H9 (cell line): Measurements from ENCODE around the gene RNF41. TPM values are rescaled to one million over a fixed set of nuclear protein-coding genes. Genes with fewer than 3 reads are reported as not detected.

ENCODE experiments used
- DNase-seq: peaks from one replicate; pipeline ENCODE4 v3.0.0-alpha.2; 2017
- H2AFZ ChIP-seq: one replicate; pipeline ENCODE4 v1.6.1; 2013; ENCODE audit warnings: mild to moderate bottlenecking, low read length, control low read depth, moderate library complexity
- H2AK5ac ChIP-seq: 2 replicates; pipeline ENCODE4 v1.6.1; 2013; ENCODE audit warnings: low read length, control low read depth, mixed read lengths; ENCODE audit not compliant: insufficient read length
- H2BK120ac ChIP-seq: one replicate; pipeline ENCODE4 v1.6.1; 2013; ENCODE audit warnings: low read depth, mild to moderate bottlenecking, low read length, control low read depth, inconsistent platforms; ENCODE audit not compliant: poor library complexity, severe bottlenecking
- H2BK12ac ChIP-seq: 2 replicates; pipeline ENCODE4 v1.6.1; 2013; ENCODE audit warnings: low read length, control low read depth, mixed read lengths, low read depth; ENCODE audit not compliant: insufficient read length
- H2BK15ac ChIP-seq: 2 replicates; pipeline ENCODE4 v1.6.1; 2013; ENCODE audit warnings: low read depth, low read length, control low read depth
- H2BK20ac ChIP-seq: one replicate; pipeline ENCODE4 v1.6.1; 2013; ENCODE audit warnings: low read depth, mild to moderate bottlenecking, low read length, control low read depth, inconsistent platforms; ENCODE audit not compliant: poor library complexity, severe bottlenecking
- H2BK5ac ChIP-seq: 2 replicates; pipeline ENCODE4 v1.6.1; 2013; ENCODE audit warnings: low read length, control low read depth, mixed read lengths; ENCODE audit not compliant: insufficient read length
- H3K14ac ChIP-seq: 2 replicates; pipeline ENCODE4 v1.6.1; 2013; ENCODE audit warnings: low read length, control low read depth; ENCODE audit not compliant: insufficient read depth
- H3K18ac ChIP-seq: 2 replicates; pipeline ENCODE4 v1.6.1; 2013; ENCODE audit warnings: low read depth, mild to moderate bottlenecking, mixed read lengths, low read length, control low read depth; ENCODE audit not compliant: insufficient read length
- H3K23ac ChIP-seq: 2 replicates; pipeline ENCODE4 v1.6.1; 2013; ENCODE audit warnings: low read length, control low read depth, mixed read lengths, low read depth; ENCODE audit not compliant: insufficient read length
- H3K23me2 ChIP-seq: 2 replicates; pipeline ENCODE4 v1.6.1; 2013; ENCODE audit warnings: low read depth, mild to moderate bottlenecking, mixed read lengths, low read length, control low read depth; ENCODE audit not compliant: insufficient read length, poor library complexity, severe bottlenecking
- H3K27ac ChIP-seq: 2 replicates; pipeline ENCODE4 v1.5.1; 2013; ENCODE audit warnings: low read length, control low read depth, mixed read lengths, low read depth; ENCODE audit not compliant: insufficient read length
- H3K27me3 ChIP-seq: 2 replicates; pipeline ENCODE4 v1.6.1; 2013; ENCODE audit warnings: low read length, control low read depth, inconsistent platforms; ENCODE audit not compliant: insufficient read depth
- H3K4ac ChIP-seq: 2 replicates; pipeline ENCODE4 v1.6.1; 2013; ENCODE audit warnings: low read depth, mild to moderate bottlenecking, control low read depth, inconsistent platforms, low read length, moderate library complexity
- H3K4me1 ChIP-seq: 2 replicates; pipeline ENCODE4 v1.6.1; 2013; ENCODE audit warnings: low read length, control low read depth, inconsistent platforms; ENCODE audit not compliant: insufficient read depth
- H3K4me2 ChIP-seq: 2 replicates; pipeline ENCODE4 v1.6.1; 2013; ENCODE audit warnings: low read length, control low read depth, mixed read lengths; ENCODE audit not compliant: insufficient read length, insufficient read depth
- H3K56ac ChIP-seq: 2 replicates; pipeline ENCODE4 v1.6.1; 2013; ENCODE audit warnings: low read depth, mild to moderate bottlenecking, mixed read lengths, low read length, control low read depth; ENCODE audit not compliant: insufficient read length
- H3K79me1 ChIP-seq: 2 replicates; pipeline ENCODE4 v1.6.1; 2013; ENCODE audit warnings: low read depth, mild to moderate bottlenecking, moderate library complexity, low read length, control low read depth, inconsistent platforms; ENCODE audit not compliant: insufficient read depth, poor library complexity, severe bottlenecking
- H3K79me2 ChIP-seq: 2 replicates; pipeline ENCODE4 v1.6.1; 2013; ENCODE audit warnings: low read length, control low read depth, inconsistent platforms; ENCODE audit not compliant: insufficient read depth
- H3K9ac ChIP-seq: 2 replicates; pipeline ENCODE4 v1.6.1; 2013; ENCODE audit warnings: low read length, control low read depth, mixed read lengths; ENCODE audit not compliant: insufficient read length; ENCODE audit errors: extremely low read depth
- H3K9me3 ChIP-seq: one replicate; pipeline ENCODE4 v1.6.1; 2013; ENCODE audit warnings: low read depth, low read length, inconsistent platforms; ENCODE audit not compliant: control insufficient read depth
- H3T11ph ChIP-seq: one replicate; pipeline ENCODE4 v1.6.1; 2013; ENCODE audit warnings: mild to moderate bottlenecking, low read length, control low read depth, inconsistent platforms
- H4K20me1 ChIP-seq: one replicate; pipeline ENCODE4 v1.6.1; 2013; ENCODE audit not compliant: control insufficient read depth, insufficient read length, insufficient read depth
- H4K5ac ChIP-seq: 2 replicates; pipeline ENCODE4 v1.6.1; 2013; ENCODE audit warnings: low read depth, mild to moderate bottlenecking, mixed read lengths, low read length, control low read depth; ENCODE audit not compliant: insufficient read length
- H4K8ac ChIP-seq: replicated peaks from 2 replicates; pipeline ENCODE4 v1.6.1; 2013; ENCODE audit warnings: low read length, control low read depth, mixed read lengths, low read depth; ENCODE audit not compliant: insufficient read length
- H4K91ac ChIP-seq: 2 replicates; pipeline ENCODE4 v1.6.1; 2013; ENCODE audit warnings: low read depth, mild to moderate bottlenecking, moderate library complexity, mixed read lengths, low read length, control low read depth; ENCODE audit not compliant: insufficient read length
- H3K27ac Mint-ChIP-seq, 3 experiments: 2 replicates in 2 of 3; 3 replicates in 1 of 3; pipeline ENCODE4 v1.8.0; 2020 to 2021; ENCODE audit warnings: mixed read lengths in 3 of 3, mild to moderate bottlenecking in 1 of 3, moderate library complexity in 1 of 3
- H3K27me3 Mint-ChIP-seq: 2 replicates; pipeline ENCODE4 v1.8.0; 2021; ENCODE audit warnings: low read depth, mild to moderate bottlenecking, moderate library complexity, mixed read lengths
- H3K36me3 Mint-ChIP-seq, 3 experiments: 2 replicates in 2 of 3; 3 replicates in 1 of 3; pipeline ENCODE4 v1.8.0; 2020 to 2021; ENCODE audit warnings: low read depth in 3 of 3, mixed read lengths in 3 of 3; ENCODE audit not compliant: insufficient read depth in 1 of 3
- H3K4me1 Mint-ChIP-seq, 2 experiments: 2 replicates each; pipeline ENCODE4 v1.8.0; 2020; ENCODE audit warnings: mixed read lengths in 2 of 2
- H3K4me3 Mint-ChIP-seq, 2 experiments: 2 replicates in 1 of 2; 3 replicates in 1 of 2; pipeline ENCODE4 v1.8.0; 2020 to 2021; ENCODE audit warnings: mild to moderate bottlenecking in 2 of 2, mixed read lengths in 2 of 2, moderate library complexity in 1 of 2
- H3K9me3 Mint-ChIP-seq, 2 experiments: 2 replicates in 1 of 2; 3 replicates in 1 of 2; pipeline ENCODE4 v1.8.0; 2020; ENCODE audit warnings: mild to moderate bottlenecking in 2 of 2, mixed read lengths in 2 of 2, moderate library complexity in 1 of 2
- WGBS: extraction: QIAGEN DNeasy Blood & Tissue Kit; methylation state at CpG from one replicate; pipeline ENCODE4 v1.1.7; 2013; ENCODE audit warnings: missing lambda C conversion rate, low lambda C conversion rate, mixed read lengths; ENCODE audit not compliant: insufficient read length; ENCODE audit errors: extremely low coverage; 5-methylcytosine and 5-hydroxymethylcytosine counted together
- total RNA-seq: library from RNA; stranded (reverse); gene quantifications from 2 replicates; pipeline ENCODE4 v1.2.1, GENCODE V29; 2021
- TF ChIP-seq, protein P1 (sequence below): fragments of 200-600 bp; sonication (generic); conservative IDR thresholded peaks from 3 replicates; pipeline ENCODE4 v1.8.0; 2021; ENCODE audit warnings: antibody characterized with exemption, mild to moderate bottlenecking

The RNF41 gene
- total RNA-seq, 1 experiment from 2014 or later: 60.8 TPM

DNA sequence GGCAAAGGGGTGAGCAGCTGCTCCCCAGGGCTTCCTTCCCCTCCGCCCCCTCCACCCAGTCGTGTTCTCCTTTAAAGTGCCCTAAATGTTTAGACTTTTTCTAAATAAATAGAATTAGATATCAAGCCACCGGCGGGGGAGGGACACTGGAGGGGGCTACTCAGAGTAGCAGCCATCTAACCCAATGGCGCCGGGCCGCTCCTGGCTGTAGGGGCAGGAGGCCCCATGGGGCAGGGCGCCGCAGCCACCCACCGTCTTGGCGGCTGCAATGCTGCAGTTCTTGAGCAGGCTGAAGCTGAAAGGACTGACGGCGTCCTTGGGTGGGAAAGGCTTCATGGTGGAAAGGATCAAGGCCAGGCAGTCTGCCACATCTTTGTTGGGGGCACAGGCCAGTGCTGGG is 21.3 kb upstream of the RNF41 start:
- H2BK15ac ChIP-seq: no peak overlapping the region
- TF ChIP-seq, protein P1, sequence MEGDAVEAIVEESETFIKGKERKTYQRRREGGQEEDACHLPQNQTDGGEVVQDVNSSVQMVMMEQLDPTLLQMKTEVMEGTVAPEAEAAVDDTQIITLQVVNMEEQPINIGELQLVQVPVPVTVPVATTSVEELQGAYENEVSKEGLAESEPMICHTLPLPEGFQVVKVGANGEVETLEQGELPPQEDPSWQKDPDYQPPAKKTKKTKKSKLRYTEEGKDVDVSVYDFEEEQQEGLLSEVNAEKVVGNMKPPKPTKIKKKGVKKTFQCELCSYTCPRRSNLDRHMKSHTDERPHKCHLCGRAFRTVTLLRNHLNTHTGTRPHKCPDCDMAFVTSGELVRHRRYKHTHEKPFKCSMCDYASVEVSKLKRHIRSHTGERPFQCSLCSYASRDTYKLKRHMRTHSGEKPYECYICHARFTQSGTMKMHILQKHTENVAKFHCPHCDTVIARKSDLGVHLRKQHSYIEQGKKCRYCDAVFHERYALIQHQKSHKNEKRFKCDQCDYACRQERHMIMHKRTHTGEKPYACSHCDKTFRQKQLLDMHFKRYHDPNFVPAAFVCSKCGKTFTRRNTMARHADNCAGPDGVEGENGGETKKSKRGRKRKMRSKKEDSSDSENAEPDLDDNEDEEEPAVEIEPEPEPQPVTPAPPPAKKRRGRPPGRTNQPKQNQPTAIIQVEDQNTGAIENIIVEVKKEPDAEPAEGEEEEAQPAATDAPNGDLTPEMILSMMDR: no peak
- WGBS: no CpG with 5 or more reads among the region's 13 CpGs

More for the DNA sequence above, 21.3 kb upstream of the RNF41 start:
- no peak overlapping the region for H2AFZ ChIP-seq
- H3T11ph ChIP-seq: no peak overlapping the region
- Mint-ChIP-seq H3K4me1 (0 out of 4 replicates have a peak, but pooled peaks cover 0 to 5% of the 10 kb centered on the region in 2 experiments), H3K9me3 (no peaks in the 10 kb centered on the region), H3K4me3 (no peak overlapping the region), H3K36me3 (peaks cover 57 to 76% (median 75%) of the 10 kb centered on the region in 3 experiments), H3K27me3 (no peaks in the 10 kb centered on the region), H3K27ac (no peak overlapping the region)
- no peak overlapping the region for H2BK5ac ChIP-seq
- no peaks in the 10 kb centered on the region for H3K79me2 ChIP-seq
- no peak overlapping the region for H3K4me2 ChIP-seq
- H3K18ac ChIP-seq: no peak overlapping the region
- H3K9ac ChIP-seq: no peak overlapping the region
- no peak overlapping the region for H4K91ac ChIP-seq
- H3K27me3 ChIP-seq: no peaks in the 10 kb centered on the region
- H3K27ac ChIP-seq: no peak overlapping the region
- H2AK5ac ChIP-seq: no peak overlapping the region
- H4K5ac ChIP-seq: no peak overlapping the region
- no peaks in the 10 kb centered on the region for H3K9me3 ChIP-seq
- no peak overlapping the region for H3K4ac ChIP-seq
- no peak overlapping the region for H2BK120ac ChIP-seq
- H2BK12ac ChIP-seq: no peak overlapping the region
- no peaks in the 10 kb centered on the region for H4K20me1 ChIP-seq
- no peak for DNase-seq
- H3K23me2 ChIP-seq: no peaks in the 10 kb centered on the region
- no peak overlapping the region for H4K8ac ChIP-seq
- H2BK20ac ChIP-seq: no peak overlapping the region
- no peaks in the 10 kb centered on the region for H3K4me1 ChIP-seq
- H3K23ac ChIP-seq: no peak overlapping the region
- H3K56ac ChIP-seq: no peak overlapping the region
- no peak overlapping the region for H3K14ac ChIP-seq
- H3K79me1 ChIP-seq: no peaks in the 10 kb centered on the region
